Astrocyte (in vitro differentiated cells and primary cell): Measurements from ENCODE around the gene GPR153. TPM values are rescaled to one million over a fixed set of nuclear protein-coding genes. Genes with fewer than 3 reads are reported as not detected.

Experiments
- DNase-seq: peaks from one replicate; pipeline ENCODE4 v3.0.0-alpha.2; 2010; ENCODE audit warnings: low read depth
- FAIRE-seq: peaks from 2 replicates; lab custom pipeline; 2011; peaks lifted over from hg19 to GRCh38; lab: Jason Lieb, UNC
- H2AFZ ChIP-seq: 2 replicates; pipeline ENCODE4 v1.6.0; 2012; ENCODE audit warnings: low read depth, low read length, inconsistent platforms
- H3K27ac ChIP-seq: 2 replicates; pipeline ENCODE4 v1.5.1; 2011; ENCODE audit warnings: low read depth, low read length, inconsistent platforms
- H3K27me3 ChIP-seq: 2 replicates; pipeline ENCODE4 v1.6.0; 2011; ENCODE audit warnings: low read length, inconsistent platforms; ENCODE audit not compliant: insufficient read depth
- H3K36me3 ChIP-seq: 2 replicates; pipeline ENCODE4 v1.5.1; 2011; ENCODE audit warnings: low read length, inconsistent platforms; ENCODE audit not compliant: insufficient read depth
- H3K4me1 ChIP-seq: 2 replicates; pipeline ENCODE4 v1.5.1; 2011; ENCODE audit warnings: low read length, inconsistent platforms; ENCODE audit not compliant: insufficient read depth
- H3K4me2 ChIP-seq: 2 replicates; pipeline ENCODE4 v1.6.0; 2012; ENCODE audit warnings: low read length, inconsistent platforms
- H3K4me3 ChIP-seq: 2 replicates; pipeline ENCODE4 v1.5.1; 2011; ENCODE audit warnings: low read depth, mild to moderate bottlenecking, low read length, inconsistent platforms; ENCODE audit not compliant: insufficient read depth
- H3K79me2 ChIP-seq: 2 replicates; pipeline ENCODE4 v1.6.0; 2012; ENCODE audit warnings: mild to moderate bottlenecking, low read length, inconsistent platforms; ENCODE audit not compliant: insufficient read depth
- H3K9ac ChIP-seq: 2 replicates; pipeline ENCODE4 v1.6.0; 2012; ENCODE audit warnings: mild to moderate bottlenecking, low read length, inconsistent platforms
- H3K9me3 ChIP-seq: 2 replicates; pipeline ENCODE4 v1.5.1; 2012; ENCODE audit warnings: low read depth, mild to moderate bottlenecking, low read length, inconsistent platforms; ENCODE audit not compliant: insufficient read depth
- H4K20me1 ChIP-seq: 2 replicates; pipeline ENCODE4 v1.6.0; 2012; ENCODE audit warnings: low read length, inconsistent platforms; ENCODE audit not compliant: insufficient read depth
- H3K27ac Mint-ChIP-seq: one replicate; pipeline ENCODE4 v1.8.0; 2021; ENCODE audit warnings: mild to moderate bottlenecking, mixed read lengths; ENCODE audit not compliant: unreplicated experiment
- H3K27me3 Mint-ChIP-seq: one replicate; pipeline ENCODE4 v1.8.0; 2021; ENCODE audit warnings: low read depth, mixed read lengths; ENCODE audit not compliant: unreplicated experiment
- H3K36me3 Mint-ChIP-seq: one replicate; pipeline ENCODE4 v1.8.0; 2021; ENCODE audit warnings: low read depth, mixed read lengths; ENCODE audit not compliant: unreplicated experiment
- H3K4me1 Mint-ChIP-seq: one replicate; pipeline ENCODE4 v1.8.0; 2021; ENCODE audit warnings: low read depth, mixed read lengths; ENCODE audit not compliant: unreplicated experiment
- H3K4me3 Mint-ChIP-seq: one replicate; pipeline ENCODE4 v1.8.0; 2021; ENCODE audit warnings: mild to moderate bottlenecking, moderate library complexity, mixed read lengths; ENCODE audit not compliant: unreplicated experiment
- H3K9me3 Mint-ChIP-seq: one replicate; pipeline ENCODE4 v1.8.0; 2021; ENCODE audit warnings: mild to moderate bottlenecking, mixed read lengths; ENCODE audit not compliant: unreplicated experiment
- EZH2 ChIP-seq: IDR thresholded peaks from 2 replicates; pipeline ENCODE4 v1.6.1; 2012; ENCODE audit warnings: mild to moderate bottlenecking, low read length, inconsistent platforms; ENCODE audit not compliant: insufficient read depth
- total RNA-seq: library from RNA; stranded (reverse); gene quantifications from 2 replicates; pipeline ENCODE4 v1.2.1, GENCODE V29; 2021
- TF ChIP-seq, protein P1 (sequence below): IDR thresholded peaks from 2 replicates; pipeline ENCODE4 v1.5.1; 2011; ENCODE audit warnings: low read depth, mild to moderate bottlenecking, inconsistent platforms, low read length, moderate library complexity; ENCODE audit not compliant: insufficient read depth

Gene GPR153
- total RNA-seq, 1 donor from 2014 or later, result 3.0 TPM

DNA sequence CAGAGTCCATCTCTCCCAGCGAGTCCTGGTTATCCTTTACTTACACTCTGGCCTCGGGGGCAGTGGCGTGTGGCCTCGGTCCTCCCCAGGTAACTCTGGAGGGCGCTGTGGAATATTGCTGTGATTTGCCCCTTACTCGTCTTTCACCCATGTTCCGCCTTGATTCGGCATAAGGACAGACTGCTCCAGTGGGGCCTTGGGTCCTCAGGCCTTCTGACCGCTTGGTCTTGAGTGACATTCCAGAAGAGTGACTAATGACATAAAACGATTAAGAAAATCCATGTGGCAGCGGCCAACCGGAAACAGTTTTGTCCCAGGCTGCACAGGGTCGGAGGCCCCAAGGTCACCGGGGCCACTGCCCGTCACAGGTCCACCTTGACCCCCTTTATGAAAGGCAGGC, 36.2 kb downstream of the GPR153 start:
- Histone ChIP-seq H3K9me3 (no peaks in the 10 kb centered on the region), H3K4me2 (no peak overlapping the region), H4K20me1 (peaks cover 31% of the 10 kb centered on the region), H3K4me1 (peaks cover 4% of the 10 kb centered on the region), H3K9ac (no peak overlapping the region), H3K36me3 (peaks cover 14% of the 10 kb centered on the region), H3K4me3 (no peak overlapping the region), H2AFZ (no peak overlapping the region), H3K27me3 (no peaks in the 10 kb centered on the region), H3K27ac (no peak overlapping the region), H3K79me2 (no peaks in the 10 kb centered on the region)
- Mint-ChIP-seq H3K27me3 (no peaks in the 10 kb centered on the region), H3K27ac (no peak overlapping the region), H3K36me3 (peaks cover 7% of the 10 kb centered on the region), H3K4me1 (peaks cover 9% of the 10 kb centered on the region), H3K4me3 (no peak overlapping the region), H3K9me3 (no peaks in the 10 kb centered on the region)
- no peak for DNase-seq
- no peak for TF ChIP-seq EZH2
- TF ChIP-seq, protein P1, sequence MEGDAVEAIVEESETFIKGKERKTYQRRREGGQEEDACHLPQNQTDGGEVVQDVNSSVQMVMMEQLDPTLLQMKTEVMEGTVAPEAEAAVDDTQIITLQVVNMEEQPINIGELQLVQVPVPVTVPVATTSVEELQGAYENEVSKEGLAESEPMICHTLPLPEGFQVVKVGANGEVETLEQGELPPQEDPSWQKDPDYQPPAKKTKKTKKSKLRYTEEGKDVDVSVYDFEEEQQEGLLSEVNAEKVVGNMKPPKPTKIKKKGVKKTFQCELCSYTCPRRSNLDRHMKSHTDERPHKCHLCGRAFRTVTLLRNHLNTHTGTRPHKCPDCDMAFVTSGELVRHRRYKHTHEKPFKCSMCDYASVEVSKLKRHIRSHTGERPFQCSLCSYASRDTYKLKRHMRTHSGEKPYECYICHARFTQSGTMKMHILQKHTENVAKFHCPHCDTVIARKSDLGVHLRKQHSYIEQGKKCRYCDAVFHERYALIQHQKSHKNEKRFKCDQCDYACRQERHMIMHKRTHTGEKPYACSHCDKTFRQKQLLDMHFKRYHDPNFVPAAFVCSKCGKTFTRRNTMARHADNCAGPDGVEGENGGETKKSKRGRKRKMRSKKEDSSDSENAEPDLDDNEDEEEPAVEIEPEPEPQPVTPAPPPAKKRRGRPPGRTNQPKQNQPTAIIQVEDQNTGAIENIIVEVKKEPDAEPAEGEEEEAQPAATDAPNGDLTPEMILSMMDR, result no peak
- FAIRE-seq, result no peak

DNA sequence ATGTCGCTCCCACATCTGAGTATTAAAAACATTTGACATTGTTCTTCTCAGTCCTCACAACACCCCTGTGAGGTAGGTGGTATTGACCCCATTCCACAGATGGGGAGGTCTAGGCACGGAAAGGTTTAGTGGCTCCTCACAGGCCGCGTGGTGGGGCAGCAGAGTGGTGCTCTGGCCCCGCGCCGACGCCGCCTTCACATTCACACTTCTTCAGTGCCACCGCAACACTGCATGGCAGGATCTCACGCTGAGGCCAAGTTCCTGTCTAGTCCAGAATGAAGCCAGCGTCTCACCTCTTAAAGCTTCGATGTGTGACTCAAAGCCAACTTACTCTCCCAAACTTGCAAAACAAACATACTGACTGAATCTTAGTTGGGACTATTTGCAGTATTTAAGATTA, 37.3 kb downstream of the GPR153 start:
- no peak overlapping the region for H2AFZ ChIP-seq
- FAIRE-seq, result no peak
- no peaks in the 10 kb centered on the region for H3K27me3 ChIP-seq
- H3K4me2 ChIP-seq, result no peak overlapping the region
- H3K9me3 ChIP-seq, result no peaks in the 10 kb centered on the region
- H3K9me3 Mint-ChIP-seq, result no peaks in the 10 kb centered on the region
- H3K9ac ChIP-seq, result no peak overlapping the region
- DNase-seq, result no peak
- no peak overlapping the region for H3K27ac Mint-ChIP-seq
- H3K4me3 Mint-ChIP-seq, result no peak overlapping the region
- no peaks in the 10 kb centered on the region for H3K79me2 ChIP-seq
- H3K4me1 Mint-ChIP-seq, result peaks cover 9% of the 10 kb centered on the region
- peaks cover 4% of the 10 kb centered on the region for H3K4me1 ChIP-seq
- H3K36me3 ChIP-seq, result peaks cover 14% of the 10 kb centered on the region
- H3K36me3 Mint-ChIP-seq, result peaks cover 11% of the 10 kb centered on the region
- H3K27me3 Mint-ChIP-seq, result no peaks in the 10 kb centered on the region
- H3K4me3 ChIP-seq, result no peak overlapping the region
- peaks cover 29% of the 10 kb centered on the region for H4K20me1 ChIP-seq
- TF ChIP-seq, protein P1, result no peak
- no peak for TF ChIP-seq EZH2
- H3K27ac ChIP-seq, result no peak overlapping the region

DNA sequence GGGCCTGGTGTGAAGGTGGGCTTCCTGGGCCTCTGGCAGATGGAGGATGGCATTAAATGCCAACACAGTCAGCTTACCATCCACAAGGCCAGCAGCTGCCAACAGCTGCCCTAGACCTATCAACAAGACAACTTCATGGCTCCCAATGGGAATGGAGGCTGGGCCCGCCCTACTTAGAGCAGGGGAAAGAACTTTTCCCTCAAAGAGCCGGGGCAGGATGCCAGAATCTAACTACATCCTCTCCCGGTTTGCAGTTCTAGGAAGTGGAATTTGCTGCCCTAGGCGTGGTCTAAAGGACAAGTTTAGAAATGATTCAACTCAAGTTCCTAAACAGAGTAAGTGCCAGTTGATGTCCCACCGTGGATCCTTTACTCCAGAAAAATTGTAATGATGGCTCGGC, 38.3 kb downstream of the GPR153 start:
- Histone ChIP-seq H4K20me1 (peaks cover 29% of the 10 kb centered on the region), H3K9ac (no peak overlapping the region), H3K27me3 (no peaks in the 10 kb centered on the region), H3K4me1 (peaks cover 4% of the 10 kb centered on the region), H3K36me3 (peaks cover 14% of the 10 kb centered on the region), H3K79me2 (no peaks in the 10 kb centered on the region), H3K4me2 (no peak overlapping the region), H3K4me3 (no peak overlapping the region), H2AFZ (no peak overlapping the region), H3K27ac (no peak overlapping the region), H3K9me3 (no peaks in the 10 kb centered on the region)
- peak overlapping the region; percentile 45 for H3K4me3 Mint-ChIP-seq
- H3K9me3 Mint-ChIP-seq, result no peaks in the 10 kb centered on the region
- TF ChIP-seq, protein P1, result no peak
- TF ChIP-seq EZH2, result no peak
- DNase-seq, result no peak
- FAIRE-seq, result no peak
- H3K36me3 Mint-ChIP-seq, result peaks cover 11% of the 10 kb centered on the region
- no peaks in the 10 kb centered on the region for H3K27me3 Mint-ChIP-seq
- no peak overlapping the region for H3K27ac Mint-ChIP-seq
- peaks cover 9% of the 10 kb centered on the region for H3K4me1 Mint-ChIP-seq
